NCI-H526 (cell line): Measurements from ENCODE around the gene CFL1.

Source experiments
- DNase-seq, 2 experiments: peaks; one replicate each; lab custom pipeline; 2025; lab: John Stamatoyannopoulos, UW

CFL1 gene

GRCh38 chr11:65870706-65871681, 13.0 kb upstream of the CFL1 start:
- DNase-seq = peak in 1 of 2 experiments; percentile 37

- no peak for DNase-seq
Observed at GRCh38 chr11:65870307-65870658, 12.3 kb upstream of the CFL1 start.

- peak in 1 of 2 experiments; percentile 46 for DNase-seq
Observed at GRCh38 chr11:65869643-65870306, 11.8 kb upstream of the CFL1 start.

- DNase-seq = no peak
Observed at GRCh38 chr11:65868907-65869306, 10.9 kb upstream of the CFL1 start.

- DNase-seq = peak; percentile 26 to 53
Observed at GRCh38 chr11:65868076-65868667, 10.2 kb upstream of the CFL1 start.

- DNase-seq = no peak
Observed at GRCh38 chr11:65867284-65868071, 9.5 kb upstream of the CFL1 start.

- no peak for DNase-seq
Observed at GRCh38 chr11:65866509-65867283, 8.7 kb upstream of the CFL1 start.

- no peak for DNase-seq
Observed at GRCh38 chr11:65865550-65866172, 7.7 kb upstream of the CFL1 start.

GRCh38 chr11:65864706-65865471, 6.9 kb upstream of the CFL1 start:
- no peak for DNase-seq

- DNase-seq = no peak
Observed at GRCh38 chr11:65863889-65864705, 6.1 kb upstream of the CFL1 start.

- DNase-seq = no peak
Observed at GRCh38 chr11:65862941-65863888, 5.2 kb upstream of the CFL1 start.

- no peak for DNase-seq
Observed at GRCh38 chr11:65862191-65862735, 4.3 kb upstream of the CFL1 start.

- DNase-seq = no peak
Observed at GRCh38 chr11:65861533-65862183, 3.7 kb upstream of the CFL1 start.

- DNase-seq = peak in 1 of 2 experiments; percentile 62
Observed at GRCh38 chr11:65861165-65861505, 3.2 kb upstream of the CFL1 start.

GRCh38 chr11:65860278-65861164, 2.5 kb upstream of the CFL1 start, which contains the start of gene MUS81:
Gene MUS81, plus strand, starts transcription at chr11:65860433. Its CDS starts 321 bp downstream, at chr11:65860754.
- peak; percentile 94 to 98 for DNase-seq

GRCh38 chr11:65859812-65860277, 1.9 kb upstream of the CFL1 start:
- no peak for DNase-seq
